Amniotic epithelial cell (primary cell): ENCODE results near the gene IQCE.

ENCODE experiments used
- DNase-seq: peaks from one replicate; pipeline ENCODE4 v3.0.0-alpha.2; 2010; ENCODE audit warnings: low read depth

IQCE gene

GRCh38 chr7:2663121-2663886 lies 104.5 kb downstream of the IQCE start:
- no peak for DNase-seq

GRCh38 chr7:2663960-2664359 lies 105.2 kb downstream of the IQCE start:
- no peak for DNase-seq
